GM12874 (cell line): Measurements from ENCODE around the gene PPME1.

Experiments used
- CTCF ChIP-seq: IDR thresholded peaks from 2 replicates; pipeline ENCODE4 v1.5.1; 2011; ENCODE audit warnings: low read depth, mild to moderate bottlenecking, control low read depth, low read length, moderate library complexity; ENCODE audit not compliant: insufficient read depth

PPME1 gene

GRCh38 chr11:74144592-74144991 is 26.5 kb upstream of the PPME1 start:
- no peak for TF ChIP-seq CTCF

- TF ChIP-seq CTCF: no peak
Measured at GRCh38 chr11:74147199-74147929, 23.7 kb upstream of the PPME1 start.

- TF ChIP-seq CTCF: no peak
Measured at GRCh38 chr11:74153224-74153623, 17.9 kb upstream of the PPME1 start.

GRCh38 chr11:74154620-74155281 is 16.3 kb upstream of the PPME1 start:
- no peak for TF ChIP-seq CTCF

- TF ChIP-seq CTCF: no peak
Measured at GRCh38 chr11:74157169-74157568, 13.9 kb upstream of the PPME1 start.

GRCh38 chr11:74159642-74160041 is 11.4 kb upstream of the PPME1 start:
- no peak for TF ChIP-seq CTCF

- TF ChIP-seq CTCF: no peak
Measured at GRCh38 chr11:74162681-74163467, 8.2 kb upstream of the PPME1 start.
